GM19328 (cell line): ENCODE measurements around the gene BTG1.
A peak's percentile ranks its signal among the peaks of the same experiment; 100 is the strongest.

ENCODE experiments used
- ATAC-seq: cut with Tn5 transposase; IDR thresholded peaks from one replicate; pipeline ENCODE4 v1.9.1; 2021; ENCODE audit warnings: mild to moderate bottlenecking, moderate library complexity; ENCODE audit not compliant: unreplicated experiment

The BTG1 gene, protein sequence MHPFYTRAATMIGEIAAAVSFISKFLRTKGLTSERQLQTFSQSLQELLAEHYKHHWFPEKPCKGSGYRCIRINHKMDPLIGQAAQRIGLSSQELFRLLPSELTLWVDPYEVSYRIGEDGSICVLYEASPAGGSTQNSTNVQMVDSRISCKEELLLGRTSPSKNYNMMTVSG

DNA sequence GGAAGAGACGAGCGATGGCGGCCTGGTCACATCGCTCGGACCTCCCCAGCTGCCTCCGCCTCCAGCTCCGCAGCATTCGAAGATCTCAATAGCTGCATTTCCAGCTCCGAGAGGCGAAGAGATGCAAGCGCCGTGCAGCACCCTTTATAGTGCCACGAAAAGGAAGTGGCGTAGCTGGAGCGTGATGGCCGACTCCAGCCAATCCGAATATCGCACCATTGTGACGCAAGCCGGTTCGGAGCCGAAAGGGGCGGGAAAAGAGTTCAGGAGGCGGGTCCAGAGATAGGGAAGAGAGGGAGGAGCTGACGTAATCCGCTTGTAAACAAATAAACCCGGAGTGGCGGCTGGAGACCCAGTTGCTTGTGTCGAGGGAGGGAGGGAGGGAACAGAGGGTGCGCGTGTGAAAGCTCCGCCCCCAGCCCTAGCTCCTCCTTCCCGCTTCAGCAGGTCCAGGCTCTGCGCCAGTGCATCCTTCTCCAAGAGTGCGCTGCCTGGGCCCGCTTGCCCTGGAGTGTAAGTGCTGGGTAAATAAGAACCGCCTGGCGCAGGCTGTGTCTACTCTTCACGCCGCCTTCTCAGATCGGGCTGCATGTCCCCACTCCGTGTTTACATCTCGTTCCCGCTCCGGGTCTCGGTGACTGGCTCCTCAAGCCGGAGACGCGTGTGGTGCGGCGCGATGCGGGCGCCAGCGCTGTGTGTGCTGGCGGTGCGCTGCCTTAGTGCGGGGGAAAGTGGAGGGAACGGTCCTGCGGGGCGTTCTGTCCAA lies at the start of gene BTG1:
Gene BTG1 (minus strand): TSS at position 116 of the 766 bp plus-strand sequence. CDS start 311 bp downstream, outside the sequence.
- peak; percentile 66 for ATAC-seq

DNA sequence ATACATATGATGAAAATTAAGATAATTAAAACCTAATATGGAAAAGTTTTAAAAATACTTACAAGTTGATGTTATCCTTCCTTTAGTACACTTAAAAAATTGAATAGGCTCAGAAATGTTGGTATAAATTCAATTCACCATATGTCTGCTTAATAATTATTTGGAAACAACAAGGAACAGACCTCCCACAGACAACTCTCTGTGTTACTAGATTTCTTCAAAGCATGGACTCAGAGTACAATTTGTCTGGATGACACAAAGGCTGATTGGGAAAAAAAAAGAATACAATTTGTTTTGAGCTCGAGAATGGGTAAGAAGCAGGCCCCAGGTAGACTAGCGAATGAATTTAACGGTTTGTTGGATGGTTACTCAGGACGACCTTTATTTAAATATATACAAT lies 48.9 kb upstream of the BTG1 start:
- ATAC-seq = no peak

DNA sequence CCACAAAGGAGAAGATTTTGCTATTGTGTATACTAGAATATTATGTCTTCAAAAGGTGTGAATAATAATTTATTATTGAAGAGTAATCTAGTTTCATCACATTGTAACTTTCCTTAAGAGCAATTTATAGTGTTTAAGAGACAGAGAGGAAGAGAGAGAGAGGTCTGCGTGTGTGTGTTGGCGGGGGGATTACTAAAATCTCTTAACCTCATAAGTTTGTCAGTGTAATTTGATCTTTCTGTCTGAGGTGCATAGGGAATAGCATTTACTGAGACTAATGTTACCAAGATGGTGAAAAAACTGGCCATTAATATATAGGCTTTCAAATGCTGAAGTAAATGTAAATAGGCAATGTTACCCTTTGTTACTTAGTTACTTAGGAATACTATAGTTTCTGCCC lies 48.2 kb upstream of the BTG1 start:
- ATAC-seq = no peak

DNA sequence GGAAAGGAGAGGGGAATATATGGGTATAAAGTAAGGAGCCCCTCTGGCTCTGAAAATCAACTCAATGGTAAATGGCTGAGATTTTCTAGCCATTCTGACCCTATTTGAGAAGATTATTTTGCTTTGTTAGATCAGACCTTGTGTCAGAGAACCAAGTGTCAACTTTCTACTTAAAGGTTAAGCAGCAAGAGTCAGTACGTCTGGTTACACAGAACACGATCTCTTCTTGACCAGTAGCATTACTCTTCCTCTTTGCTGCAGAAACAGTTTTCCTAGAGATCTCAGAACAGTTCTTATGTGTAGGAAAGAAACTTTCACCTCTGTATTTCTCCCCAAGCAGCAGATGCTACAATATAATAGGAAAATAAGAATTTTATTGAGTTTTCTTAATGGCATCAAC lies 47.4 kb upstream of the BTG1 start:
- ATAC-seq = no peak

DNA sequence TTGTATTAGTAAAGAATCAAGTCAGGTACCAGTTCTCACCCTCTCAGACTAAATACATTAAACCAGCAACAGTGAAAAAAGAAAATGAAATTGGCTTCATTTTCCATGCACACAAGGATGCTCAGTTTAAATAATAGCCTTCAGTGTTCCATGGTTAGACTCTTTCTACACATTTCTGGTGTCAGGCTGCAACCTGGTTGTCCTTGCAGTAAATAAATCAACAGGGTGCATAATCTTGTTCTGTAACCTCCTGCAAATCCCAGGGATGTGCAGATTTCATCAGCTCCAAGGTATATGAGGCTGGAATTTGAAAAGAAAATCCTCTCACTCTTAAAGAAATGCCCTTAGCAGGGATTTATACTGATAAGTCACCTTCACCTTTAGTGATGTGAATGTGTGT lies 46.7 kb upstream of the BTG1 start:
- ATAC-seq = no peak

DNA sequence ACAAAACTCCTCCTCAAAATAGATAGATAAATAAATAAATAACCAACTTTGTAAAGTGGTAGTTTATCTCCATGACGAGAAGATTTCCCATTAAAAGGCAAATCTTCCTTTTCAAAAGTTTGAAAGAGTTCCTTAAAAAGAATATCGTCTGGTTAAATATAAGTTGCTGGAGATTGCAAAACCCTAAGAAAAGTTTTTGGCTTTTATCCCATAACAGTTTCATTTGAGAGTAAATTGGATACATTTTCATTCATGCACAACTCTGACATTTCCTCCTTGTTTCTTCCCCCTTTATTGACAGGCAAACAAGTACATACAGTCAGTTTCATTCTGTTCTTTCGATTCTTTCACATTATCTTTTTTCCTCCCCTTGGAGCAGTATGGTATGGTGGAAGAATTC lies 45.4 kb upstream of the BTG1 start:
- ATAC-seq = no peak

DNA sequence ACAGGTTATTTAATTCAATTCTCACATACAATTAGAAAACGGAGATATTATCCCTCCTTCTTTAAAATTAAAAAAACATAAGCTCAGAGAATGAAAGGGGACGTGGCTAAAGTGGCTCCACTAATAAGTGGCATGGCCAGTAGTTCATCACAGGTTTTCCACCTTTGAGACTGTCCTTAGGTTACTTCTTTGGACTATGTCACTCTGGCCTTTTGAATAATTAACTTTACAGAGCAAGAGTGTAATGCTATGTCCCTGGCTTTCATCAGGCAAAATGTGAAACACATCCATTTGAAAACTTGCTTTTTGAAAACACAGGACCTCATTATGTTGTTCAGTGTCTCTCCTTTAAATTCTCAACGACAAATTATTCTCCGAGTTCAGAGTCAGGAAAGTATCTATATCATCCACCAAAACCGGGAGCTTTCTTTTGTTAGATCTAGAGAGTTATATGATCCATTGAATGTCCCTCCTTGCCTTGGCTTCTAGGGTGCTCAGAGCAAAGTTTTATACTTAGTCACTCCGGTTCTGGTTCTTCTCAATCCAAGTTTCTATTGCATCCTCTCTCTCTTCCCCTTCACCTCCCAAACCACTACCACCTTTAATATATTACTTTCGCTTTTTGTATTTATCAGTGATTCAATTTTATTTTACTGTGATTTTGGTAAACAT lies 43.0 kb upstream of the BTG1 start:
- ATAC-seq = no peak

DNA sequence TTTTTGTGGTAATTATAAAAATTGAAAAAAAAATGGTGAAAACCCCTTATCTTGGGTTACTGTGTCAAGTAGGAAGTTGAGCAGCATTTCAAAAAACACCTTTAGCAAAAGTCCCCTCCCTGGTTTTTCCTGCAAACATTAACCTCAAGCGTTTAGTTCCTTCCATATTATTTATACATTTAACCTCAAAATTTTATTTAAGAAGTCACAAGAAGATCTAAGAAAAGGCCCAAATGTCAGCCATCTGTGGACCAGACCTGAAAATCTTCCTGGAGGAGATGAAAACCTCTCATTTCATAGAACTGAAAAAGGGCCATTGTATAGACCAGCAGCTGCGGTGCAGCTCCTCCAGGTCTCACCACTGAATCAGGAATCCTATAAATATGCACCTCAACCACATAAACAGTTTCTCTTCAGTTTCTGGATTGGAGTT lies 40.4 kb upstream of the BTG1 start:
- ATAC-seq = no peak

DNA sequence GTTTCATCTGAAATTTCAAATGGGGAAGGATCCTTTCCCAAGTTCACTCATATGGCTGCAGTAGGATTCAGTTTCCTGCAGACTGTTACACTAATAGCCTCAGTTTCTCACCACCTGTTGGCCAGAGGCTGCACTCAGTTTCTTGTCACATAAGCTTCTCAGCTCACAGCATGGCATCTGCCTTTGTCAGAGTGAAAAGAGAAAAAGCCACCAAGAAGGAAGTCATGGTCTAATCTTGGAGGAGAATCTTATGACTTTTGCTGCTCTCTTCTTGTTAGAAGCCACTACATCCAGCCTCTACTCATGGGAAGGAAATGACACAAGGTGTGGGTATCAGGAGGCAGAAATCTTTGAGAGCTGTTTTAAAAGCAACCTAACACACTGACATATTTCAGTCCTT lies 39.4 kb upstream of the BTG1 start:
- peak; percentile 66 for ATAC-seq

DNA sequence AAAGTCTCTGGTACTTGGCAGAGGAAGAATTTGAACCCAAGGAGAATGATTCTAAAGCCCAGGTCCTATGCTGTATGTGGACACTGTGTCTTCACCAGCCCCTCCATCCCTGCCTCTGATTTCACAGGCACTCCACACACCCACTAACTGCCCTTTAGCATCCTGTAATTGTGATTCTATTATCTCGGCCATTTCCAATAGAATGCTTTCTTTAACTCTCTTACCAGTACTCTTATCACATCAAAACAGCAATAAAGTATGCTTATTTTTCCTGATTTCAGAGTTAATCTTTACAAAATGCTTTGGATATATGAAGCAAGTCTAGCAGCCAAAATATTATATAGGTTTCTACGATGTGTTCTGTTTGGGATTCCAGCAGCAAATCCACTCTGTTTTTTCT lies 37.9 kb upstream of the BTG1 start:
- ATAC-seq = no peak

DNA sequence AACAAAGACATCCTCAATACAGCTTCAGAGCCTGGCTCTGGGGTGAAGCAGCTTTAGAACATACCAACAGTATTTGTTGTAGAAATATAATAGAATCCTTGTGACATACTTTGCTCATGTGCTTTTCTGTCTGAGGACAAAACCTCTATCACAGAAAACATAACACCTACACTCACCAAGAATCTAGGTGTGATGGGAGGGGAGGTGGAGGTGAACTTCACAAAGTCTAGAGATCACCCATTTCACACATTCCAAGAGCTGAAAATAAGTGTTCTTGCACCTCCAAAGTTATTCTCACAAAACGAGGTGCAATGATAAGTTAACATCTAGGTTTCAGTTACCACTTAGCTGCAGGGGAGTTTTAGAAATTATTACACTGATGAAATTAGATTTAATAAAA lies 32.7 kb upstream of the BTG1 start:
- no peak for ATAC-seq

DNA sequence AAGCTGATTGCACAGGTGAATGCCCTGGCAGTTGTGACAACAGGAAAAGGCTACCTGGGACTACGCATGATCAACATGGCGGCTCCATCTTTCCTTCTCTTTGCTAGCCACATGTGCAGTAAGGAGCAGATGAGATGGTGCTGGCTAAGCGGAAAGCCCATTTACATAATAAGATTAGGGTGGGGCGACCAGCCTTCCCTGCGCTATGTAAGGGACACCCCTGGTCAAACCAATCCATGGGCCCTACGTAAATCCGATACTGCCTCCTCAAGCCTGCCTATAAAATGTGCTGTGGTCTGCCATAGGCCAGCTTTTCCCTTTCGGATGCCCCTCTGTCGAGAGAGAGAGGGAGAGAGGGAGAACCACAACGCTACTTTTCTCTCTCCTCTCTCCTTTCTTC lies 31.0 kb upstream of the BTG1 start:
- no peak for ATAC-seq

DNA sequence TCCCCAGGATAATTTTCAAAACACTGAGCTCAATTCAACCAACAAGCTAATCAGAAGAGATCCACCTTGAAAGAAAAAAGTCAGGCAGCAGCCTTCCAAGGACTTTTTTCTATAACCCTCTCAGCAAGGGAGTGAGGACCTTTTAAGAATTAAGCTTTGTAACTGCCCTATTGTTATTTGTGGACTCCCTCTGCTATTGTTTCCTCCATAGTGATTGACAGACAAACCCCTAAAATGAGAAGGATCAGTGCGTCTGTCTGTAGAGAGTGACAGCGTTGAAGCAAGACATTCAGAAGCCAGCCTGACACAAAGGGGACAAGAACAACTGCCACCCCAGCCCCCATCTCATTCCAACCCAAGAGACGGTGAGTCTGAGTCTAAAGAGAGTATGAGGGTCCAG lies 30.3 kb upstream of the BTG1 start:
- no peak for ATAC-seq

DNA sequence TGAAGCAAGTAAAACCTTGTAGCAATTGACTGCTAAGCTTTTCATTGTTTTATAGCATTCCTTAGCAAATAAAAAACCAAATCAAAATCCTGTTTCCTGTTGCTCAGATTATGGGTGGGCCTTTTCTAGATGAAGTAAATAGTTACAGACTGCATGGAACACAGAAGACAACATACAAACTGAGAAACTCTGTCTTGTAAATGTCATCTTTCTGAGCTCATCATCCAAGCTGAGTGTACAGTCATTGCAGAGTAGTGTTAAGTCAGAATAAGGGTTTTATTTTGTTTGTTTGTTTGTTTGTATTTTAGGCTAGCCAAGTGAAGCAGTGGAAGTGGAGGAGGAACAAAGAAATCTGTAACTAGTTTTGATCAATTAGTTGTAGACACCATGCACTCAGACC lies 24.4 kb upstream of the BTG1 start:
- no peak for ATAC-seq

DNA sequence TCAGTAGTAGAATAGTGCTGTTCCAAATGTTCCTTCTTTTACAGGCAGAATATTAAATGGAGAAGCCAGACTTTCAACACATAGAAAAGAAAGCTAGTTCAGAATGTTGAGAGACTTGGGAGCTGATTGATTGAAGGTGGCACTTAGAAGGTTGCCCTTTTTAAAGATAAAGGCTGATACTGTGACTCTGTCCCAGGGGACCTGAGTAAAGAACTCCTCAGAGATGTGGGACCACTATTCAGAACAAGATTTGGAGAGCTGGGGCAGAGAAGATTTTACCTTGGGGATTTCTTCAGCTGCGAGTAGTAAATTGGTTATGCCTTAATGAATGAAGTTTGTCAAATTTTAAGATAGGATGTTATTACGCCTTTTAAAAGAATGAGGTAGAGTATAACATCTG lies 21.4 kb upstream of the BTG1 start:
- ATAC-seq = no peak

DNA sequence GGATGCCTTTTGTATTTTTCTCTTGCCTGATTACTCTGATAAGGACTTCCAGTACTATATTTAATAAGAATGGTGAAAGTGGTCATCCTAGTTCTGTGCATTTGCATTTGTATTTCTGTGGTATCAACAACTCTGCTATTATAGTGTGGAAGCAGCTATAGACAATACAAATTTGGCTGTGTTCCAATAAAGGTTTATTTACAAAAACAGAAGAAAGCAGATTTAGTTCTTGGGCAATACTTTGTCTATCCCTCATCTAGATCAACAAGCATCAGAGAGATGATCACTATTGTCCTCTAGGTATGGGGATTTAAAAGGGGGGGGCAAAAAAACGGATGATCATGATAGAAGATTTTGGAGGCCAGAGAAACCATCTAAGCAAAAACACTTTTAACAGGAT lies 19.1 kb upstream of the BTG1 start:
- no peak for ATAC-seq

DNA sequence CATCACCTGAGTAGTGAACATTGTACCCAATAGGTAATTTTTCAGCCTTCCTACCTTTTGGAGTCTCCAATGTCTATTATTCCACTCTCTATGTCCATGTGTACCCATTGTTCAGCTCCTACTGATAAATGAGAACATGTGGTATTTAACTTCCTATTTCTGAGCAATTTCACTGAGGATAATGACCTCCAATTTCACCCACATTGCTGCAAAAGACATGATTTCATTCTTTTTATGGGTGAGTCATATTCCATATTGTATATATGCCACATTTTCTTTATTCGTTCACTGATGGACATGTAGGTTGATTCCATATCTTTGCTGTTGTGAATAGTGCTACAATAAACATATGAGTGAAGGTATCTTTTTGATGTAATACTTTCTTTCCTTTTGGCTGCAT lies 16.4 kb upstream of the BTG1 start:
- no peak for ATAC-seq

DNA sequence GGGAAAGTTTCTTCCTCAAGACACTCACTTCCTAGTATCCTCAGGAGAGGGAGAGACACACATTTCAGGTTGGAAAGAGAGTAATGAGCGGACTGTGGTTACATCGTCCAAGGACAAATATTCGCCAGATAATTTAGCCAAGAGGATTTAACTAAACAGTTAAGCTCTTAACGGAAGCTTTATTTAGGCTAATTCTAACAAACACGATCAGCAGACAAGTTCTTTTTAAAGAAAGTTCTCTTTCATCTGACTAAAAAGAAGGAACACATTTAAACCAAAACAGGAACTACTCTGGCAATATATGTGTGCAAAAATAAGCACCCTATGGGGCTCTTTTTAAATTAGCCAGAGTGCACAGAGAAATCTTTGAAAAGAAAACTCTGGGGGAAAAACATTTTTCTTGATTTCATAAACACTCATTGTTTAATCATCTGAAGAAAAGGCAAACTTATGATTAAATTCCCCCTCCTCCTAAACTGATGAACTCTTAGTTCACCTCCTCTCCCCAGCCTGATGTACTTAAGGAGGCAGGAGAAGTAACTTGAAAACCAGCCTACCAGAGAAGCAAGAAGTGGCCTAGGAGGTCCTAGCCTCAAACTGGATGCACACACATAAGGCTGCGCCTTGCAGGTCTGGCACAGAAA lies 13.3 kb upstream of the BTG1 start:
- no peak for ATAC-seq

DNA sequence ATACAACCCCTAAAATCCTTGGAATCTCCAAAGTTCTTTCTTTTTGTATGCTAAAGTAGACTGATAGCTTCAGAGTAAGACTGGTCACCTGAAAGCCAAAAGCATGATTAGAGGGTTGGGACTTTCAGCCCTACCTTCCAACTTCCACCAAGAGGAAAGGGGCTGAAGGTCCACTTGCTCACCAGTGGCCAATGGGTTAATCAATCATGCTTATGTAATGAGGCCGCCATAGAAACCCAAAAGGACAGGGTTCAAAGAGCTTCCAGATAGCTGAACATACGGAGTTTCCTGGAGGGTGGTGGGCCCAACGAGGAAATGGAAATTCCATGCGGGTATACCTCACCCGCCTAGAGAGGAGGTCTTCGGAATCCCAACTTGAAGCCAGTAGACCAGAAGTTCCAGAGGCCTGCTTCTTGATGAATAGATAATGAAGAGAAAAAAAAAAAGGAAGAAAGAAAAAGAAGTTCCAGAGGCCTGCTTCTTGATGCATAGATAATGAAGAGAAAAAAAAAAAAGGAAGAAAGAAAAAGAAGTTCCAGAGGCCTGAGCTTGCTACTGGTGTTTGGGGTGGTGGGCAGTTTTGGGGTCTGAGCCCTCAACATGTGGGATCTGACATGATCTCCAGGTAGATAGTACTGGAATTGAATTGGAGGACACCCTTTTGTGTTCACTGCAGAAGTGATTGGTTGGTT lies 11.2 kb upstream of the BTG1 start:
- ATAC-seq = no peak

DNA sequence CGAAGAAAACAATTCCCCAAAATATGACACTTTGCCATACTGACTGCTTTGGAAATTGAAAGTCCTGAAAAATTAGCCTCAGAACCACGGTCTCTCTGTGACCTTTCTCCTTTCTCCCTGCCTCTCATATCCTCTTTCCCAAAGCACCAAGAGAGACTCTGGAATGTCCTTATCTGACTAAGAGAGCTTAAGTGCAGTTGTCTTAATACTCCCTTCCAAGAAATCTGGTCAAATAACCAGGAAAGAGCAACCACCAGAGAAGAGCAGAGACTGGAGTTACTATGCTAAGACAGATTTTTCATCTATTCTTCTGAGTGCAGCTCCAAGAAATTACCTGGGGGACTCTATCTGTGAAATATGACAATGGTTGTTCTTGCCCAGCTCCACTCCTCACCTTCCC lies 10.5 kb upstream of the BTG1 start:
- ATAC-seq = no peak

DNA sequence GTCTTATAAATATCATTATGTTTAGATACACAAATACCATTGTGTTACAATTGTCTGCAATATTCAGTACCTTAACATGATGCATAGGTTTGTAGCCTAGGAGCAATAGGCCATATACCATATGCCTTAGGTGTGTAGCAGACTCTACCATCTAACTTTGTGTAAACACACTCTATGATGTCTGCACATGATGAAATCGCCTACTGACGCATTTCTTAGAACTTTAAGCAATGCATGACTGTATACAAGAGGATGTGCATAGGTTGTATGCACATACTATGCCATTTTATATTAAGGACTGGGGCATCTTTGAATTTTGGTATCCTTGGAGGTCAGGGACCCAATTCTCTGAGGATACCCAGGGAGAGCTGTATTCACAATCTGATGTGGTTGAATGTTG lies 10.1 kb upstream of the BTG1 start:
- ATAC-seq = no peak
